MM.1S (cell line): ENCODE measurements around the gene LYPD3.

ENCODE experiments used
- DNase-seq: peaks from one replicate; pipeline ENCODE4 v3.0.0-alpha.2; 2015
- H2AFZ ChIP-seq: fragments of 300-600 bp; sonication (generic); 2 replicates; pipeline ENCODE4 v1.6.0; 2016; ENCODE audit warnings: antibody characterized with exemption, low read length
- H3F3A ChIP-seq: fragments of 300-600 bp; sonication (generic); 2 replicates; pipeline ENCODE4 v1.6.1; 2016; ENCODE audit warnings: mild to moderate bottlenecking, antibody characterized with exemption, low read length, moderate library complexity, mixed read lengths; ENCODE audit not compliant: insufficient read depth
- H3K27ac ChIP-seq: fragments of 300-600 bp; sonication (generic); 2 replicates; pipeline ENCODE4 v1.5.1; 2016; ENCODE audit warnings: mild to moderate bottlenecking, low read length
- H3K27me3 ChIP-seq: fragments of 300-600 bp; sonication (generic); replicated peaks from 2 replicates; pipeline ENCODE4 v1.6.0; 2016; ENCODE audit warnings: low read length; ENCODE audit not compliant: insufficient read depth
- H3K36me3 ChIP-seq: fragments of 300-600 bp; sonication (generic); replicated peaks from 2 replicates; pipeline ENCODE4 v1.6.1; 2016; ENCODE audit warnings: mild to moderate bottlenecking, low read length, mixed read lengths; ENCODE audit not compliant: insufficient read depth
- H3K4me1 ChIP-seq: fragments of 300-600 bp; sonication (generic); 2 replicates; pipeline ENCODE4 v1.6.1; 2016; ENCODE audit warnings: low read length, mixed read lengths
- H3K4me2 ChIP-seq: fragments of 300-600 bp; sonication (generic); 2 replicates; pipeline ENCODE4 v1.6.0; 2016; ENCODE audit warnings: low read depth, low read length
- H3K4me3 ChIP-seq: fragments of 300-600 bp; sonication (generic); 2 replicates; pipeline ENCODE4 v1.5.1; 2016; ENCODE audit warnings: low read length, mixed read lengths
- H3K79me2 ChIP-seq: fragments of 300-600 bp; sonication (generic); 2 replicates; pipeline ENCODE4 v1.6.1; 2016; ENCODE audit warnings: mixed run types, low read length, mixed read lengths
- H3K9ac ChIP-seq: fragments of 300-600 bp; sonication (generic); 2 replicates; pipeline ENCODE4 v1.6.1; 2016; ENCODE audit warnings: low read length, mixed read lengths
- H3K9me2 ChIP-seq: fragments of 300-600 bp; sonication (generic); replicated peaks from 2 replicates; pipeline ENCODE4 v1.6.1; 2016; ENCODE audit warnings: mild to moderate bottlenecking, low read length, mixed read lengths; ENCODE audit not compliant: insufficient read depth
- H3K9me3 ChIP-seq: fragments of 300-600 bp; sonication (generic); replicated peaks from 2 replicates; pipeline ENCODE4 v1.6.1; 2016; ENCODE audit warnings: mild to moderate bottlenecking, low read length, mixed read lengths; ENCODE audit not compliant: insufficient read depth
- H4K20me1 ChIP-seq: fragments of 300-600 bp; sonication (generic); 2 replicates; pipeline ENCODE4 v1.6.1; 2016; ENCODE audit warnings: mild to moderate bottlenecking, low read length, moderate library complexity, mixed read lengths; ENCODE audit not compliant: insufficient read depth
- EZH2 ChIP-seq: fragments of 300-600 bp; sonication (generic); optimal IDR thresholded peaks from 2 replicates; pipeline ENCODE3; 2017; ENCODE audit warnings: low read depth, mild to moderate bottlenecking, antibody characterized with exemption, low read length, mixed read lengths
- EZH2phosphoT487 ChIP-seq: fragments of 300-600 bp; sonication (generic); IDR thresholded peaks from 2 replicates; pipeline ENCODE4 v1.6.1; 2018; ENCODE audit warnings: antibody characterized with exemption, low read length
- TF ChIP-seq, protein P1 (sequence below): fragments of 300-600 bp; sonication (generic); IDR thresholded peaks from 2 replicates; pipeline ENCODE4 v1.5.1; 2016; ENCODE audit warnings: antibody characterized with exemption, low read length, mixed read lengths

LYPD3 gene

DNA sequence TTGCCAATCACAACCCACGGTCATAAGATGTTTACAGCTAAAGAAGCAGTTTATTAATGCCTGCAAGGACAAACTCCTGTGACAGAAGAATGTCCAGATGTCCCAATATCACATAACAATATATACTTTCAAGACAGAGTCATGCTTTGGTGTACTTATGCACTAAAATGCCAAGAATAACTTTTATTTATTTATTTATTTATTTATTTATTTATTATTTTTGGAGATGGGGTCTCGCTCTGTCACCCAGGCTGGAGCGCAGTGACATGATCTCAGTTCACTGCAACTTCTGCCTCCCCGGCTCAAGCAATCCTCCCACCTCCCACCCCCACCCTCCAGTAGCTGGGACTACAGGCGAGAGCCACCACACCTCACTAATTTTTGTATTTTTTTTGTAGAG is 41.6 kb downstream of the LYPD3 start:
- TF ChIP-seq EZH2 (no peak), EZH2phosphoT487 (no peak)
- TF ChIP-seq, protein P1, sequence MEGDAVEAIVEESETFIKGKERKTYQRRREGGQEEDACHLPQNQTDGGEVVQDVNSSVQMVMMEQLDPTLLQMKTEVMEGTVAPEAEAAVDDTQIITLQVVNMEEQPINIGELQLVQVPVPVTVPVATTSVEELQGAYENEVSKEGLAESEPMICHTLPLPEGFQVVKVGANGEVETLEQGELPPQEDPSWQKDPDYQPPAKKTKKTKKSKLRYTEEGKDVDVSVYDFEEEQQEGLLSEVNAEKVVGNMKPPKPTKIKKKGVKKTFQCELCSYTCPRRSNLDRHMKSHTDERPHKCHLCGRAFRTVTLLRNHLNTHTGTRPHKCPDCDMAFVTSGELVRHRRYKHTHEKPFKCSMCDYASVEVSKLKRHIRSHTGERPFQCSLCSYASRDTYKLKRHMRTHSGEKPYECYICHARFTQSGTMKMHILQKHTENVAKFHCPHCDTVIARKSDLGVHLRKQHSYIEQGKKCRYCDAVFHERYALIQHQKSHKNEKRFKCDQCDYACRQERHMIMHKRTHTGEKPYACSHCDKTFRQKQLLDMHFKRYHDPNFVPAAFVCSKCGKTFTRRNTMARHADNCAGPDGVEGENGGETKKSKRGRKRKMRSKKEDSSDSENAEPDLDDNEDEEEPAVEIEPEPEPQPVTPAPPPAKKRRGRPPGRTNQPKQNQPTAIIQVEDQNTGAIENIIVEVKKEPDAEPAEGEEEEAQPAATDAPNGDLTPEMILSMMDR: no peak

GRCh38 chr19:43422689-43423066 is 42.7 kb downstream of the LYPD3 start:
- TF ChIP-seq, protein P1: no peak
- no peak for TF ChIP-seq EZH2
- no peak for TF ChIP-seq EZH2phosphoT487
- Histone ChIP-seq H3K4me2 (no peak overlapping the region), H3F3A (no peaks in the 10 kb centered on the region), H3K79me2 (no peaks in the 10 kb centered on the region), H3K27me3 (no peaks in the 10 kb centered on the region), H2AFZ (no peak overlapping the region), H3K27ac (no peak overlapping the region), H3K4me3 (no peak overlapping the region), H3K9me2 (no peaks in the 10 kb centered on the region), H4K20me1 (no peaks in the 10 kb centered on the region), H3K36me3 (no peaks in the 10 kb centered on the region), H3K9me3 (no peaks in the 10 kb centered on the region), H3K4me1 (no peaks in the 10 kb centered on the region), H3K9ac (no peak overlapping the region)
- DNase-seq: no peak

More for the DNA sequence above, 41.6 kb downstream of the LYPD3 start:
- Histone ChIP-seq H3K9me3 (no peaks in the 10 kb centered on the region), H4K20me1 (no peaks in the 10 kb centered on the region), H3K4me1 (no peaks in the 10 kb centered on the region), H3K36me3 (no peaks in the 10 kb centered on the region), H3K27me3 (no peaks in the 10 kb centered on the region), H3K4me3 (no peak overlapping the region), H3K9me2 (no peaks in the 10 kb centered on the region), H3K79me2 (no peaks in the 10 kb centered on the region), H3K4me2 (no peak overlapping the region), H3K9ac (no peak overlapping the region), H3K27ac (no peak overlapping the region), H2AFZ (no peak overlapping the region), H3F3A (no peaks in the 10 kb centered on the region)
- no peak for DNase-seq

DNA sequence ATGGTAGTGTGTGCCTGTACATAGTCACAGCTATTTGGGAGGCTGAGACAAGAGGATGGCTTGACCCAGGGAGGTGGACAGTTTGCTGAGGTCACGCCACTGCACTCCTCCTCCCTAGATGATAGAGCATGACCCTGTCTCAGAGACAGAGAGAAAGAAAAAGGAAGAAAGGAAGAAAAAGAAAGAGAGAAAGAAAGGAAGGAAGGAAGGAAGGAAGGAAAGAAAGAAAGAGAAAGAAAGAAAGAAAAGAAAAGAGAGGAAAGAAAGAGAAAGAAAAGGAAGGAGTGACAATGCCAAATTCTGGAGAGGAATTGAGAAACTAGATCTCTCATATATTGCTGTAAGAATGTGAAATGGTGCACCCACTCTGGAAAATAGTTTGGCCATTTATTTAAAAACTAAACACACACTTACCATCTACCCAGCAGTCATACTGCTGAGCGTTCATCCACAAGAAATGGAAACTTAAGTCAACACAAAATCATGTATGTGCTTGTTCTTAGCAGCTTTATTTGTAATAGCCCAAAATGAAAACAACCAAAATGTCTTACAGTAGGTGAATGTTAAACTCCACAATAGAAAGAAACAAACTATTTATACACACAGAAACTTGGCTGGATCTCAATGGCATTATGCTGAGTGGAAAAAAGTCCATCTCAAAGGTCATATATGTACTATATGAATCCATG is 43.3 kb downstream of the LYPD3 start:
- no peak overlapping the region for H3K4me2 ChIP-seq
- H3K79me2 ChIP-seq: no peaks in the 10 kb centered on the region
- TF ChIP-seq EZH2: no peak
- TF ChIP-seq EZH2phosphoT487: no peak
- TF ChIP-seq, protein P1: no peak

More for the DNA sequence above, 43.3 kb downstream of the LYPD3 start:
- DNase-seq: no peak
- no peaks in the 10 kb centered on the region for H3K36me3 ChIP-seq
- no peaks in the 10 kb centered on the region for H3F3A ChIP-seq
- no peaks in the 10 kb centered on the region for H3K9me3 ChIP-seq
- H3K27me3 ChIP-seq: no peaks in the 10 kb centered on the region
- H3K27ac ChIP-seq: no peak overlapping the region
- no peak overlapping the region for H2AFZ ChIP-seq
- no peak overlapping the region for H3K9ac ChIP-seq
- no peak overlapping the region for H3K4me3 ChIP-seq
- no peaks in the 10 kb centered on the region for H4K20me1 ChIP-seq
- H3K4me1 ChIP-seq: no peaks in the 10 kb centered on the region
- H3K9me2 ChIP-seq: no peaks in the 10 kb centered on the region
